ENCODE measurements around the gene C1orf35. TPM values are rescaled to one million over a fixed set of nuclear protein-coding genes. Genes with fewer than 3 reads are reported as not detected.

The C1orf35 gene
- total RNA-seq, 6 experiments from 2014 or later = 3.4 to 6.3 (median 5.2) TPM

- 52% methylated on average over 6 of the region's 10 CpGs for WGBS (ENCODE audit: insufficient coverage, low coverage, low lambda C conversion rate, missing lambda C conversion rate)
- H3K27me3 ChIP-seq = no peaks in the 10 kb centered on the region
- no peaks in the 10 kb centered on the region for H3K9me3 ChIP-seq
- no peak for ATAC-seq
- H3K4me1 ChIP-seq = no peaks in the 10 kb centered on the region
- H3K4me3 ChIP-seq = no peak overlapping the region
- H3K36me3 ChIP-seq = no peaks in the 10 kb centered on the region
- TF ChIP-seq POLR2A (IDR thresholded peaks at IDR 0.05) (no peak), CTCF (IDR thresholded peaks at IDR 0.05) (no peak)
- no peak for DNase-seq
- intact Hi-C loops (cut with DNase I) = no loop called here
- no peak overlapping the region for H3K27ac ChIP-seq
Observed at GRCh38 chr1:228066891-228067654, 36.1 kb downstream of the C1orf35 start.

DNA sequence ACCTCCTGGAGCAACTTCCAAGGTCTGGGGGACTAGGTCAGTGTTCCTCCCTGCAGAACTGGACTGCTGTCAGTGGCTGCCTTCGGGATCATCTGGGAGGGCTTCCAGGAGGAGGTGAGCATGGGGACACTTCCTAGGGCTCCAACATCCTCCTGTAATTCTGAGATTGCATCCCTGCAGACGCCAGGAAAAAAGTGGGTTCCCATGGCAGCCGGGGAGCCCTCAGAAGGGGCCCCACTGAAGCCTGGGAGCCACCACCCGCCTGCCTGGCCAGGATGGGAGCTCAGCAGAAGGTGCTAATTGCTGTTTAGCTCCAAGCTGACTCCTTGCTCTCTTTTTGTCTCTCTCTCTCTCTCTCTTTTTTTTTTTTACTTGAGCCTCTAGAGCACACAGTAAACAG, 36.7 kb downstream of the C1orf35 start:
- TF ChIP-seq POLR2A (IDR thresholded peaks at IDR 0.05) (no peak), CTCF (IDR thresholded peaks at IDR 0.05) (no peak)
- H3K9me3 ChIP-seq = no peaks in the 10 kb centered on the region
- no peak overlapping the region for H3K27ac ChIP-seq
- H3K4me3 ChIP-seq = no peak overlapping the region
- DNase-seq (no peak), ATAC-seq (no peak)
- H3K36me3 ChIP-seq = no peaks in the 10 kb centered on the region
- H3K27me3 ChIP-seq = peaks cover 0 to 5% of the 10 kb centered on the region in 2 donors
- 30% methylated on average over 3 of the region's 4 CpGs for WGBS (ENCODE audit: insufficient coverage, low coverage, low lambda C conversion rate, missing lambda C conversion rate)
- intact Hi-C loops (cut with DNase I) = no loop called here
- no peaks in the 10 kb centered on the region for H3K4me1 ChIP-seq

- 44% methylated on average over 4 of the region's 15 CpGs for WGBS (ENCODE audit: insufficient coverage, low coverage, low lambda C conversion rate, missing lambda C conversion rate)
Observed at GRCh38 chr1:228065543-228066347, 37.4 kb downstream of the C1orf35 start.

More at GRCh38 chr1:228065543-228066347, 37.4 kb downstream of the C1orf35 start:
- Histone ChIP-seq H3K4me3 (no peak overlapping the region), H3K4me1 (no peaks in the 10 kb centered on the region), H3K27ac (no peak overlapping the region), H3K36me3 (no peaks in the 10 kb centered on the region), H3K27me3 (peaks cover 0 to 9% of the 10 kb centered on the region in 2 donors), H3K9me3 (no peaks in the 10 kb centered on the region)
- no peak for TF ChIP-seq CTCF (IDR thresholded peaks at IDR 0.05)
- no peak for TF ChIP-seq POLR2A (IDR thresholded peaks at IDR 0.05)
- intact Hi-C loops (cut with DNase I) = no loop called here
- ATAC-seq = no peak
- peak in 1 of 3 donors; percentile 34 for DNase-seq
